Effector CD8-positive, alpha-beta T cell (primary cell): ENCODE data around the gene DOK6.

Experiments used
- DNase-seq: peaks from one replicate; lab custom pipeline; 2025; lab: John Stamatoyannopoulos, UW

The DOK6 gene

GRCh38 chr18:69752737-69753380 is 352.2 kb downstream of the DOK6 start:
- no peak for DNase-seq

- no peak for DNase-seq
Measured at GRCh38 chr18:69754108-69754507, 353.4 kb downstream of the DOK6 start.

- no peak for DNase-seq
Measured at GRCh38 chr18:69755041-69755440, 354.4 kb downstream of the DOK6 start.

GRCh38 chr18:69755856-69756496 is 355.3 kb downstream of the DOK6 start:
- DNase-seq, result no peak

- no peak for DNase-seq
Measured at GRCh38 chr18:69757733-69758132, 357.0 kb downstream of the DOK6 start.

- DNase-seq, result no peak
Measured at GRCh38 chr18:69758458-69758857, 357.8 kb downstream of the DOK6 start.

- DNase-seq, result no peak
Measured at GRCh38 chr18:69759046-69759445, 358.4 kb downstream of the DOK6 start.

- no peak for DNase-seq
Measured at GRCh38 chr18:69763002-69763401, 362.3 kb downstream of the DOK6 start.

- no peak for DNase-seq
Measured at GRCh38 chr18:69763821-69764220, 363.1 kb downstream of the DOK6 start.

- DNase-seq, result no peak
Measured at GRCh38 chr18:69770238-69770637, 369.6 kb downstream of the DOK6 start.

GRCh38 chr18:69774831-69775230 is 374.1 kb downstream of the DOK6 start:
- DNase-seq, result no peak

- no peak for DNase-seq
Measured at GRCh38 chr18:69777248-69777647, 376.6 kb downstream of the DOK6 start.

- DNase-seq, result no peak
Measured at GRCh38 chr18:69778680-69779079, 378.0 kb downstream of the DOK6 start.

GRCh38 chr18:69780851-69781250 is 380.2 kb downstream of the DOK6 start:
- no peak for DNase-seq

- no peak for DNase-seq
Measured at GRCh38 chr18:69784815-69785214, 384.1 kb downstream of the DOK6 start.

GRCh38 chr18:69785466-69785865 is 384.8 kb downstream of the DOK6 start:
- no peak for DNase-seq

- no peak for DNase-seq
Measured at GRCh38 chr18:69786427-69786826, 385.7 kb downstream of the DOK6 start.

- no peak for DNase-seq
Measured at GRCh38 chr18:69787825-69788547, 387.3 kb downstream of the DOK6 start.

GRCh38 chr18:69789794-69790193 is 389.1 kb downstream of the DOK6 start:
- DNase-seq, result no peak

- DNase-seq, result no peak
Measured at GRCh38 chr18:69790649-69791048, 390.0 kb downstream of the DOK6 start.

- DNase-seq, result no peak
Measured at GRCh38 chr18:69795791-69796190, 395.1 kb downstream of the DOK6 start.

- no peak for DNase-seq
Measured at GRCh38 chr18:69804776-69805501, 404.3 kb downstream of the DOK6 start.

- DNase-seq, result no peak
Measured at GRCh38 chr18:69808399-69808798, 407.7 kb downstream of the DOK6 start.
